HepG2 (cell line): ENCODE measurements around the gene ANO2. TPM values are rescaled to one million over a fixed set of nuclear protein-coding genes. Genes with fewer than 3 reads are reported as not detected.

Source experiments
- ATAC-seq: fragments of 200-7000 bp; cut with Tn5 transposase; 3 replicates; pipeline ENCODE4 v1.9.1; 2020; ENCODE audit warnings: mild to moderate bottlenecking, moderate library complexity
- BruUV-seq: library from RNA; stranded (reverse); fragments of 400-500 nt; replicated peaks from 2 replicates; lab custom pipeline; 2021; lab: Mats Ljungman, UMichigan
- CTCF ChIA-PET: fragments of 300-600 bp; formaldehyde crosslinking; extraction: SDS; loops from one replicate; lab custom pipeline; 2021; ENCODE audit warnings: low total read pairs, inconsistent platforms, low intra/inter-chr PET ratio; lab: Yijun Ruan, JAX
- POLR2A ChIA-PET: fragments of 350-600 bp; sonication (Branson Sonifier 250); formaldehyde crosslinking; loops from one replicate; lab custom pipeline; 2020; ENCODE audit warnings: antibody characterized with exemption, inconsistent platforms; lab: Yijun Ruan, JAX
- DNase-seq: peaks from one replicate; pipeline ENCODE4 v3.0.0-alpha.2; 2015; ENCODE audit warnings: low spot score
- FAIRE-seq: peaks from 3 replicates; lab custom pipeline; 2011; peaks lifted over from hg19 to GRCh38; lab: Jason Lieb, UNC
- H2AFZ ChIP-seq: one replicate; pipeline ENCODE4 v1.6.1; 2011; ENCODE audit warnings: low read length, inconsistent platforms
- H3K27ac ChIP-seq: fragments of 300-600 bp; 3 replicates; pipeline ENCODE4 v1.8.0; 2011; ENCODE audit warnings: mixed run types, mild to moderate bottlenecking, mixed read lengths, low read length, inconsistent platforms; ENCODE audit not compliant: insufficient read depth; ENCODE audit errors: extremely low read length
- H3K27me3 ChIP-seq, 2 experiments: fragments of 200-600 bp in 1 of 2; 2 replicates in 1 of 2; 3 replicates in 1 of 2; pipeline versions ENCODE4 v1.6.0 to v1.8.0; 2011; ENCODE audit warnings: low read length in 2 of 2, mild to moderate bottlenecking in 2 of 2, moderate library complexity in 2 of 2, inconsistent platforms in 1 of 2; ENCODE audit not compliant: insufficient read depth in 2 of 2, control insufficient read depth in 1 of 2
- H3K36me3 ChIP-seq, 2 experiments: fragments of 200-600 bp in 1 of 2; replicated peaks in 1 of 2; 2 replicates in 1 of 2; 3 replicates in 1 of 2; pipeline versions ENCODE4 v1.5.1 to v1.8.0; 2011; ENCODE audit warnings: low read length in 2 of 2, inconsistent platforms in 1 of 2; ENCODE audit not compliant: insufficient read depth in 2 of 2, control insufficient read depth in 1 of 2
- H3K4me1 ChIP-seq: 2 replicates; pipeline ENCODE4 v1.5.1; 2012; ENCODE audit warnings: low read length, inconsistent platforms; ENCODE audit not compliant: insufficient read depth
- H3K4me2 ChIP-seq: 2 replicates; pipeline ENCODE4 v1.6.0; 2011; ENCODE audit warnings: low read depth, low read length, inconsistent platforms
- H3K4me3 ChIP-seq, 3 experiments: fragments of 200-600 bp in 1 of 3; sonication (generic), shearing (Covaris generic) in 1 of 3; replicated peaks in 1 of 3; 2 replicates each; pipeline ENCODE4 v1.5.1; 2011 to 2016; ENCODE audit warnings: low read length in 3 of 3, inconsistent platforms in 2 of 3, low read depth in 2 of 3, mild to moderate bottlenecking in 2 of 3, control low read depth in 1 of 3, mixed read lengths in 1 of 3; ENCODE audit not compliant: insufficient read depth in 1 of 3
- H3K79me2 ChIP-seq: one replicate; pipeline ENCODE4 v1.6.1; 2011; ENCODE audit warnings: low read length, inconsistent platforms; ENCODE audit not compliant: insufficient read depth
- H3K9ac ChIP-seq: 2 replicates; pipeline ENCODE4 v1.6.0; 2011; ENCODE audit warnings: mild to moderate bottlenecking, low read depth, low read length, inconsistent platforms; ENCODE audit not compliant: insufficient read depth
- H3K9me3 ChIP-seq: 2 replicates; pipeline ENCODE4 v1.5.1; 2012; ENCODE audit warnings: mild to moderate bottlenecking, low read length
- H4K20me1 ChIP-seq: 2 replicates; pipeline ENCODE4 v1.6.0; 2011; ENCODE audit warnings: inconsistent platforms, mild to moderate bottlenecking, low read length, moderate library complexity; ENCODE audit not compliant: insufficient read depth
- MAZ ChIP-seq, 2 experiments: sonication (generic) in 1 of 2; formaldehyde crosslinking in 1 of 2; IDR thresholded peaks; 2 replicates each; pipeline versions ENCODE4 v1.5.0 to v1.6.1; 2012 to 2020; ENCODE audit warnings: low read depth in 2 of 2, mild to moderate bottlenecking in 2 of 2, borderline replicate concordance in 1 of 2, improper control_type of control experiment in 1 of 2, low read length in 1 of 2, missing genetic modification reagents in 1 of 2, moderate library complexity in 1 of 2
- MBD4 ChIP-seq: IDR thresholded peaks from 2 replicates; pipeline ENCODE4 v1.6.1; 2012; ENCODE audit warnings: low read length, inconsistent platforms, borderline replicate concordance
- TP53 ChIP-seq: sonication (generic); formaldehyde crosslinking; conservative IDR thresholded peaks from 2 replicates; pipeline ENCODE4 v1.4.0; 2020; ENCODE audit warnings: missing genetic modification reagents
- ZFP1 ChIP-seq: IDR thresholded peaks from 2 replicates; pipeline ENCODE4 v1.6.1; 2016
- ZNF10 ChIP-seq: sonication (generic); formaldehyde crosslinking; IDR thresholded peaks from 2 replicates; pipeline ENCODE4 v1.4.0; 2020; ENCODE audit warnings: mild to moderate bottlenecking, low read depth, missing genetic modification reagents, borderline replicate concordance
- ZNF232 ChIP-seq: sonication (generic); formaldehyde crosslinking; IDR thresholded peaks from 2 replicates; pipeline ENCODE4 v1.4.0; 2020; ENCODE audit warnings: missing genetic modification reagents, borderline replicate concordance
- ZNF432 ChIP-seq: sonication (generic); formaldehyde crosslinking; IDR thresholded peaks from 2 replicates; pipeline ENCODE4 v1.5.0; 2020; ENCODE audit warnings: missing genetic modification reagents, mild to moderate bottlenecking, borderline replicate concordance
- ZNF775 ChIP-seq: sonication (generic); formaldehyde crosslinking; IDR thresholded peaks from 2 replicates; pipeline ENCODE4 v1.4.0; 2020; ENCODE audit warnings: missing genetic modification reagents, mild to moderate bottlenecking, moderate library complexity, borderline replicate concordance
- ZNF777 ChIP-seq: sonication (generic); formaldehyde crosslinking; IDR thresholded peaks from 2 replicates; pipeline ENCODE4 v1.4.0; 2020; ENCODE audit warnings: missing genetic modification reagents
- WGBS: methylation state at CpG from one replicate; pipeline ENCODE4 v1.1.6; 2017; ENCODE audit warnings: low lambda C conversion rate; 5-methylcytosine and 5-hydroxymethylcytosine counted together
- in situ Hi-C: cut with HindIII; loops from 2 replicates; pipeline ENCODE4 v1.10.0; 2017; ENCODE audit warnings: low pct_unique_long_range_greater_than_20kb; ENCODE audit not compliant: extremely low pct_ligation_motif_present
- intact Hi-C: fragments of 100-400 bp; cut with micrococcal nuclease; formaldehyde crosslinking; loops from one replicate; pipeline ENCODE4 v1.10.0; 2022; ENCODE audit not compliant: unreplicated experiment
- polyA plus RNA-seq, 8 experiments: library from polyadenylated mRNA; depleted of rRNA in 3 of 8; stranded (reverse) in 7 of 8; unstranded in 1 of 8; fragments of >200 nt; fragmentation: Illumina TruSeq in 4 of 8; extraction: Trizol in 4 of 8; gene quantifications; 2 replicates each; pipeline versions ENCODE4 v1.2.1 to v1.2.3, GENCODE V29; 2011 to 2016; ENCODE audit warnings: low read depth in 4 of 8, missing spikeins in 1 of 8, mixed read lengths in 1 of 8; ENCODE audit not compliant: insufficient read depth in 1 of 8
- total RNA-seq, 5 experiments: library from RNA; depleted of rRNA; stranded (reverse); fragments of >200 nt; fragmentation: Illumina TruSeq; extraction: Trizol; gene quantifications; 2 replicates each; pipeline ENCODE4 v1.2.3, GENCODE V29; 2016; ENCODE audit warnings: low read depth in 1 of 5
- TF ChIP-seq, protein P1 (sequence below): sonication (generic); formaldehyde crosslinking; IDR thresholded peaks from 2 replicates; pipeline ENCODE4 v1.4.0; 2020; ENCODE audit warnings: missing genetic modification reagents
- TF ChIP-seq, protein P2 (sequence below), 2 experiments: sonication (generic) in 1 of 2; formaldehyde crosslinking in 1 of 2; IDR thresholded peaks; 2 replicates each; pipeline versions ENCODE4 v1.4.0 to v1.6.1; 2016 to 2020; ENCODE audit warnings: borderline replicate concordance in 1 of 2, low read depth in 1 of 2, mild to moderate bottlenecking in 1 of 2, missing genetic modification reagents in 1 of 2

ANO2 gene
- total and polyA plus RNA-seq, 2 of the 13 experiments (the other 11 are each of a cell fraction or from before 2014, with no cell fraction given), result 0.18 TPM; not detected in 1

- in situ Hi-C loops, result no loop called here
- no peaks in the 10 kb centered on the region for H3K79me2 ChIP-seq
- H3K4me2 ChIP-seq, result no peak overlapping the region
- H3K9me3 ChIP-seq, result no peaks in the 10 kb centered on the region
- FAIRE-seq (no peak), ATAC-seq (no peak)
- no peak overlapping the region for H3K4me3 ChIP-seq
- H3K27me3 ChIP-seq, result no peaks in the 10 kb centered on the region
- CTCF ChIA-PET, result no interaction called here
- intact Hi-C loops, result no loop called here
- H3K36me3 ChIP-seq, result no peaks in the 10 kb centered on the region
- TF ChIP-seq, protein P1, sequence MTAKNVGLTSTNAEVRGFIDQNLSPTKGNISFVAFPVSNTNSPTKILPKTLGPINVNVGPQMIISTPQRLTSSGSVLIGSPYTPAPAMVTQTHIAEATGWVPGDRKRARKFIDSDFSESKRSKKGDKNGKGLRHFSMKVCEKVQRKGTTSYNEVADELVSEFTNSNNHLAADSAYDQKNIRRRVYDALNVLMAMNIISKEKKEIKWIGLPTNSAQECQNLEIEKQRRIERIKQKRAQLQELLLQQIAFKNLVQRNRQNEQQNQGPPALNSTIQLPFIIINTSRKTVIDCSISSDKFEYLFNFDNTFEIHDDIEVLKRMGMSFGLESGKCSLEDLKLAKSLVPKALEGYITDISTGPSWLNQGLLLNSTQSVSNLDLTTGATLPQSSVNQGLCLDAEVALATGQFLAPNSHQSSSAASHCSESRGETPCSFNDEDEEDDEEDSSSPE (CRISPR knock-in tag), result no peak
- no peak for TF ChIP-seq TP53 (CRISPR knock-in tag)
- TF ChIP-seq MAZ (IDR thresholded peaks at IDR 0.05; ENCODE audit: borderline replicate concordance, low read depth, low read length), result no peak
- no peak for TF ChIP-seq MAZ (CRISPR knock-in tag; IDR thresholded peaks at IDR 0.05; ENCODE audit: low read depth)
- TF ChIP-seq ZFP1 (CRISPR knock-in tag), result no peak
- TF ChIP-seq ZNF10, result no peak
- TF ChIP-seq MBD4, result no peak
- TF ChIP-seq ZNF775 (CRISPR knock-in tag), result no peak
- TF ChIP-seq ZNF777 (CRISPR knock-in tag), result no peak
- no peak for TF ChIP-seq ZNF232 (CRISPR knock-in tag)
- no peak for TF ChIP-seq ZNF432 (CRISPR knock-in tag)
- TF ChIP-seq, protein P2, sequence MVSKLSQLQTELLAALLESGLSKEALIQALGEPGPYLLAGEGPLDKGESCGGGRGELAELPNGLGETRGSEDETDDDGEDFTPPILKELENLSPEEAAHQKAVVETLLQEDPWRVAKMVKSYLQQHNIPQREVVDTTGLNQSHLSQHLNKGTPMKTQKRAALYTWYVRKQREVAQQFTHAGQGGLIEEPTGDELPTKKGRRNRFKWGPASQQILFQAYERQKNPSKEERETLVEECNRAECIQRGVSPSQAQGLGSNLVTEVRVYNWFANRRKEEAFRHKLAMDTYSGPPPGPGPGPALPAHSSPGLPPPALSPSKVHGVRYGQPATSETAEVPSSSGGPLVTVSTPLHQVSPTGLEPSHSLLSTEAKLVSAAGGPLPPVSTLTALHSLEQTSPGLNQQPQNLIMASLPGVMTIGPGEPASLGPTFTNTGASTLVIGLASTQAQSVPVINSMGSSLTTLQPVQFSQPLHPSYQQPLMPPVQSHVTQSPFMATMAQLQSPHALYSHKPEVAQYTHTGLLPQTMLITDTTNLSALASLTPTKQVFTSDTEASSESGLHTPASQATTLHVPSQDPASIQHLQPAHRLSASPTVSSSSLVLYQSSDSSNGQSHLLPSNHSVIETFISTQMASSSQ (IDR thresholded peaks at IDR 0.05; ENCODE audit: low read depth), result no peak
- TF ChIP-seq, protein P2 (CRISPR knock-in tag; IDR thresholded peaks at IDR 0.05; ENCODE audit: borderline replicate concordance), result no peak
- TF ChIP-seq, all 625 proteins: peak for 0
- BruUV-seq, result no TSS peak
- POLR2A ChIA-PET, result no interaction called here
- Histone ChIP-seq H4K20me1 (no peaks in the 10 kb centered on the region), H3K4me1 (peaks cover 14% of the 10 kb centered on the region), H3K27ac (no peak overlapping the region), H3K9ac (no peak overlapping the region), H2AFZ (no peak overlapping the region)
- DNase-seq, result no peak
- 2% methylated on average over 4 of the region's 4 CpGs for WGBS
Observed at GRCh38 chr12:5581616-5582015, 363.4 kb downstream of the ANO2 start.
